Fibroblast of lung (primary cell): ENCODE data around the gene TMED9.

Source experiments
- CTCF ChIP-seq, 2 donors: IDR thresholded peaks in 1 of 2; conservative IDR thresholded peaks in 1 of 2; 1 replicate in 1 of 2; 2 replicates in 1 of 2; pipeline ENCODE4 v1.5.1; 2011 to 2012; ENCODE audit warnings: low read length in 2 of 2, control low read depth in 1 of 2, inconsistent platforms in 1 of 2, low read depth in 1 of 2, mild to moderate bottlenecking in 1 of 2
- EZH2 ChIP-seq: IDR thresholded peaks from 2 replicates; pipeline ENCODE4 v1.5.1; 2012; ENCODE audit warnings: low read length, control low read depth, mild to moderate bottlenecking; ENCODE audit errors: missing control alignments

- TF ChIP-seq CTCF (conservative IDR thresholded peaks at IDR 0.05 in 1 of 2, IDR thresholded peaks at IDR 0.05 in 1 of 2; ENCODE audit: low read depth in 1 of 2, low read length in 2 of 2) (no peak), EZH2 (no peak)
Measured at GRCh38 chr5:177542816-177543465, 49.1 kb upstream of the TMED9 start.
